Mucosa of descending colon (tissue), 3 donors: ENCODE data around the gene BUD23. TPM values are rescaled to one million over a fixed set of nuclear protein-coding genes. Genes with fewer than 3 reads are reported as not detected.

ENCODE experiments used
- ATAC-seq: fragments of 200-7000 bp; cut with Tn5 transposase; one replicate; pipeline ENCODE4 v1.9.1; 2020; ENCODE audit warnings: mild to moderate bottlenecking, moderate library complexity
- DNase-seq, 3 donors: peaks; one replicate each; pipeline ENCODE4 v3.0.0-alpha.2; 2020
- H3K36me3 ChIP-seq: fragments of 200-600 bp; one replicate; pipeline ENCODE4 v1.8.0; 2021; ENCODE audit warnings: low read depth, mild to moderate bottlenecking
- H3K4me1 ChIP-seq: fragments of 200-600 bp; one replicate; pipeline ENCODE4 v1.8.0; 2021; ENCODE audit warnings: low read depth, mild to moderate bottlenecking
- H3K4me3 ChIP-seq: fragments of 200-600 bp; one replicate; pipeline ENCODE4 v1.8.0; 2021; ENCODE audit warnings: mild to moderate bottlenecking
- H3K9me3 ChIP-seq: fragments of 200-600 bp; one replicate; pipeline ENCODE4 v1.8.0; 2021; ENCODE audit warnings: mild to moderate bottlenecking
- CTCF ChIP-seq: fragments of 200-600 bp; IDR thresholded peaks from one replicate; pipeline ENCODE4 v1.8.0; 2022; ENCODE audit warnings: antibody characterized with exemption, mild to moderate bottlenecking
- intact Hi-C, 2 donors: fragments of 100-400 bp; cut with DNase I in 1 of 2; cut with micrococcal nuclease in 1 of 2; formaldehyde crosslinking; loops; one replicate each; pipeline versions ENCODE4 v1.11.0 to v1.11.1; 2022; cut with DNase I, micrococcal nuclease
- total RNA-seq, 3 donors: library from RNA; stranded (reverse); fragmentation: NEBNext Ultra II Directional in 2 of 3; extraction: Animal tissue kit (Norgen Biotek cat#: 25700) in 2 of 3; gene quantifications; one replicate each; pipeline versions ENCODE4 v1.2.1 to v1.2.4, GENCODE V29; 2021 to 2023
- donor health status: DM: no; HTN: no; CAD: no; lungs with moderate emphysema.
- donor health status: DM: no; HTN: no; CAD: no.
- donor health status: DM: no; HTN: yes; CAD: no.

BUD23 gene
- total RNA-seq, 3 donors from 2014 or later: 38.4 to 61.2 (median 43.0) TPM

GRCh38 chr7:73728551-73728950 is 45.2 kb downstream of the BUD23 start:
- ATAC-seq (no peak), DNase-seq (no peak)
- Histone ChIP-seq H3K36me3 (no peaks in the 10 kb centered on the region), H3K4me1 (no peaks in the 10 kb centered on the region), H3K9me3 (no peaks in the 10 kb centered on the region), H3K4me3 (no peak overlapping the region)
- intact Hi-C loops: no loop called here
- TF ChIP-seq CTCF: no peak

- intact Hi-C loops: no loop called here
- Histone ChIP-seq H3K9me3 (no peaks in the 10 kb centered on the region), H3K4me3 (no peak overlapping the region), H3K4me1 (peaks cover 2% of the 10 kb centered on the region), H3K36me3 (no peaks in the 10 kb centered on the region)
- DNase-seq (no peak), ATAC-seq (no peak)
- TF ChIP-seq CTCF: no peak
These were observed 47.1 kb downstream of the BUD23 start for GRCh38 chr7:73730485-73730884.

GRCh38 chr7:73732397-73732796 is 49.0 kb downstream of the BUD23 start:
- DNase-seq: no peak
- H3K36me3 ChIP-seq: no peaks in the 10 kb centered on the region
- H3K4me3 ChIP-seq: no peak overlapping the region
- intact Hi-C loops: no loop called here
- peaks cover 16% of the 10 kb centered on the region for H3K4me1 ChIP-seq
- no peaks in the 10 kb centered on the region for H3K9me3 ChIP-seq
- ATAC-seq: no peak
- TF ChIP-seq CTCF: no peak

GRCh38 chr7:73734619-73735527 is 51.5 kb downstream of the BUD23 start:
- Histone ChIP-seq H3K4me3 (no peak overlapping the region), H3K4me1 (peaks cover 31% of the 10 kb centered on the region), H3K36me3 (no peaks in the 10 kb centered on the region), H3K9me3 (no peaks in the 10 kb centered on the region)
- DNase-seq: peak; percentile 93 to 95 (median 94)
- ATAC-seq: peak; percentile 73
- intact Hi-C loops: loop anchor here in 1 of 2 donors (5.0 kb wide), 1 partner anchor 128 kb away; no protein-coding TSS in a partner anchor
- TF ChIP-seq CTCF: peak; percentile 87

GRCh38 chr7:73735528-73735905 is 52.1 kb downstream of the BUD23 start:
- DNase-seq: peak in 2 of 3 donors; percentile 62 to 70
- no peak for TF ChIP-seq CTCF
- no peaks in the 10 kb centered on the region for H3K36me3 ChIP-seq
- no peaks in the 10 kb centered on the region for H3K9me3 ChIP-seq
- H3K4me3 ChIP-seq: no peak overlapping the region
- intact Hi-C loops: loop anchor here in 1 of 2 donors (5.0 kb wide), 1 partner anchor 128 kb away; no protein-coding TSS in a partner anchor
- peaks cover 31% of the 10 kb centered on the region for H3K4me1 ChIP-seq
- no peak for ATAC-seq
